ENCODE results near the gene MTA1.

GRCh38 chr14:105498430-105499255 lies 79.0 kb downstream of the MTA1 start:
- no peak for TF ChIP-seq CTCF (IDR thresholded peaks at IDR 0.05; ENCODE audit: low read depth, low read length, missing input control)
- no peak for TF ChIP-seq GABPA (IDR thresholded peaks at IDR 0.05 in 1 of 2, conservative IDR thresholded peaks at IDR 0.05 in 1 of 2)
